Mesenchymal stem cell (in vitro differentiated cells and primary cell): ENCODE results near the gene NCOA1.

Experiments used
- DNase-seq: peaks from one replicate; pipeline ENCODE4 v3.0.0-alpha.2; 2013
- H2AFZ ChIP-seq: one replicate; pipeline ENCODE4 v1.6.1; 2013; ENCODE audit warnings: low read depth, mild to moderate bottlenecking, control low read depth, inconsistent platforms, low read length, moderate library complexity
- H2AK5ac ChIP-seq: 2 replicates; pipeline ENCODE4 v1.6.1; 2013; ENCODE audit warnings: low read length, moderate library complexity, mild to moderate bottlenecking, inconsistent platforms; ENCODE audit not compliant: severe bottlenecking
- H2BK120ac ChIP-seq: one replicate; pipeline ENCODE4 v1.6.1; 2013; ENCODE audit warnings: low read depth, mild to moderate bottlenecking, inconsistent platforms, low read length, moderate library complexity
- H2BK12ac ChIP-seq, 2 experiments: one replicate each; pipeline ENCODE4 v1.6.1; 2013; ENCODE audit warnings: inconsistent platforms in 2 of 2, low read length in 2 of 2, mild to moderate bottlenecking in 2 of 2, moderate library complexity in 2 of 2, control low read depth in 1 of 2
- H2BK15ac ChIP-seq: one replicate; pipeline ENCODE4 v1.6.1; 2013; ENCODE audit warnings: mild to moderate bottlenecking, low read depth, inconsistent platforms; ENCODE audit not compliant: poor library complexity, severe bottlenecking
- H2BK5ac ChIP-seq: 2 replicates; pipeline ENCODE4 v1.6.1; 2013; ENCODE audit warnings: low read depth, mild to moderate bottlenecking, low read length, control low read depth, inconsistent platforms; ENCODE audit not compliant: poor library complexity, severe bottlenecking
- H3K14ac ChIP-seq, 2 experiments: one replicate each; pipeline ENCODE4 v1.6.1; 2013; ENCODE audit warnings: inconsistent platforms in 2 of 2, low read length in 2 of 2, control low read depth in 1 of 2, mild to moderate bottlenecking in 1 of 2, moderate library complexity in 1 of 2
- H3K18ac ChIP-seq, 2 experiments: one replicate each; pipeline ENCODE4 v1.6.1; 2013; ENCODE audit warnings: inconsistent platforms in 2 of 2, low read length in 2 of 2, control low read depth in 1 of 2, low read depth in 1 of 2, mild to moderate bottlenecking in 1 of 2
- H3K23ac ChIP-seq, 2 experiments: one replicate each; pipeline ENCODE4 v1.6.1; 2013; ENCODE audit warnings: inconsistent platforms in 2 of 2, low read length in 2 of 2, mild to moderate bottlenecking in 2 of 2, moderate library complexity in 2 of 2, control low read depth in 1 of 2
- H3K27ac ChIP-seq: 2 replicates; pipeline ENCODE4 v1.5.1; 2013; ENCODE audit warnings: mild to moderate bottlenecking, moderate library complexity, low read length, control low read depth, inconsistent platforms; ENCODE audit not compliant: poor library complexity, severe bottlenecking
- H3K27me3 ChIP-seq, 2 experiments: 2 replicates each; pipeline versions ENCODE4 v1.6.1 to v1.7.0; 2013; ENCODE audit warnings: low read length in 2 of 2, mild to moderate bottlenecking in 2 of 2, moderate library complexity in 2 of 2, control low read depth in 1 of 2, inconsistent platforms in 1 of 2; ENCODE audit not compliant: control insufficient read depth in 1 of 2, insufficient read depth in 1 of 2
- H3K36me3 ChIP-seq, 2 experiments: 2 replicates each; pipeline versions ENCODE4 v1.6.1 to v1.7.0; 2013; ENCODE audit warnings: low read length in 2 of 2, control low read depth in 1 of 2, inconsistent platforms in 1 of 2, low read depth in 1 of 2, mild to moderate bottlenecking in 1 of 2; ENCODE audit not compliant: insufficient read depth in 2 of 2, control insufficient read depth in 1 of 2
- H3K4ac ChIP-seq, 2 experiments: one replicate each; pipeline ENCODE4 v1.6.1; 2013; ENCODE audit warnings: inconsistent platforms in 2 of 2, low read length in 2 of 2, mild to moderate bottlenecking in 2 of 2, moderate library complexity in 2 of 2, control low read depth in 1 of 2, low read depth in 1 of 2
- H3K4me1 ChIP-seq: 2 replicates; pipeline ENCODE4 v1.6.1; 2013; ENCODE audit warnings: low read depth, low read length, control low read depth; ENCODE audit not compliant: control insufficient read depth, insufficient read depth
- H3K4me2 ChIP-seq: 2 replicates; pipeline ENCODE4 v1.6.1; 2013; ENCODE audit warnings: low read length, mild to moderate bottlenecking, inconsistent platforms; ENCODE audit not compliant: poor library complexity, severe bottlenecking
- H3K4me3 ChIP-seq, 2 experiments: 2 replicates each; pipeline versions ENCODE4 v1.5.1 to v1.7.0; 2013; ENCODE audit warnings: low read length in 2 of 2, mild to moderate bottlenecking in 2 of 2, control low read depth in 1 of 2, low read depth in 1 of 2; ENCODE audit not compliant: insufficient read depth in 1 of 2
- H3K79me1 ChIP-seq: replicated peaks from 2 replicates; pipeline ENCODE4 v1.6.1; 2013; ENCODE audit warnings: mild to moderate bottlenecking, control low read depth, low read length, inconsistent platforms; ENCODE audit not compliant: poor library complexity, severe bottlenecking
- H3K9ac ChIP-seq: 2 replicates; pipeline ENCODE4 v1.7.0; 2013; ENCODE audit warnings: mild to moderate bottlenecking, low read length, moderate library complexity
- H3K9me3 ChIP-seq: 2 replicates; pipeline ENCODE4 v1.7.0; 2013; ENCODE audit warnings: mild to moderate bottlenecking, low read length; ENCODE audit not compliant: control insufficient read depth
- H4K8ac ChIP-seq: one replicate; pipeline ENCODE4 v1.6.1; 2013; ENCODE audit warnings: inconsistent platforms, mild to moderate bottlenecking, low read length, moderate library complexity
- H4K91ac ChIP-seq: one replicate; pipeline ENCODE4 v1.6.1; 2013; ENCODE audit warnings: mild to moderate bottlenecking, low read length, inconsistent platforms
- WGBS: methylation state at CpG from one replicate; pipeline ENCODE4 v1.1.7; 2013; ENCODE audit warnings: mixed read lengths; 5-methylcytosine and 5-hydroxymethylcytosine counted together

The NCOA1 gene

GRCh38 chr2:24618680-24619079 is 127.6 kb downstream of the NCOA1 start:
- no CpG with 5 or more reads among the region's 1 CpG for WGBS
- peaks cover 3% of the 10 kb centered on the region for H3K4me1 ChIP-seq
- H4K91ac ChIP-seq: no peak overlapping the region
- H3K14ac ChIP-seq: no peak overlapping the region
- no peak for DNase-seq
- H3K9ac ChIP-seq: no peak overlapping the region
- H3K27ac ChIP-seq: no peak overlapping the region
- H2BK5ac ChIP-seq: no peak overlapping the region
- H3K27me3 ChIP-seq: no peaks in the 10 kb centered on the region
- no peak overlapping the region for H3K4me2 ChIP-seq
- H3K4me3 ChIP-seq: no peak overlapping the region
- H4K8ac ChIP-seq: no peak overlapping the region
- no peak overlapping the region for H2BK12ac ChIP-seq
- peaks cover 22% of the 10 kb centered on the region for H3K79me1 ChIP-seq
- H2AFZ ChIP-seq: no peak overlapping the region
- H2BK120ac ChIP-seq: no peak overlapping the region
- no peak overlapping the region for H2BK15ac ChIP-seq
- H3K36me3 ChIP-seq: no peaks in the 10 kb centered on the region
- H3K18ac ChIP-seq: no peak overlapping the region
- H3K23ac ChIP-seq: no peak overlapping the region
- H3K4ac ChIP-seq: no peak overlapping the region
- no peaks in the 10 kb centered on the region for H3K9me3 ChIP-seq
- H2AK5ac ChIP-seq: no peak overlapping the region

- H3K4me1 ChIP-seq: no peaks in the 10 kb centered on the region
- H2AK5ac ChIP-seq: no peak overlapping the region
- no CpG with 5 or more reads among the region's 2 CpGs for WGBS
- no peak overlapping the region for H3K4me2 ChIP-seq
- H2BK15ac ChIP-seq: no peak overlapping the region
- no peak overlapping the region for H4K91ac ChIP-seq
- no peak overlapping the region for H2BK120ac ChIP-seq
- no peak overlapping the region for H3K4me3 ChIP-seq
- H4K8ac ChIP-seq: no peak overlapping the region
- no peak overlapping the region for H2BK5ac ChIP-seq
- H3K27ac ChIP-seq: no peak overlapping the region
- no peaks in the 10 kb centered on the region for H3K27me3 ChIP-seq
- H3K23ac ChIP-seq: no peak overlapping the region
- H3K79me1 ChIP-seq: peaks cover 18% of the 10 kb centered on the region
- no peaks in the 10 kb centered on the region for H3K9me3 ChIP-seq
- H3K14ac ChIP-seq: no peak overlapping the region
- no peak overlapping the region for H2BK12ac ChIP-seq
- H3K36me3 ChIP-seq: no peaks in the 10 kb centered on the region
- DNase-seq: no peak
- no peak overlapping the region for H3K18ac ChIP-seq
- no peak overlapping the region for H2AFZ ChIP-seq
- no peak overlapping the region for H3K4ac ChIP-seq
- no peak overlapping the region for H3K9ac ChIP-seq
Observed at GRCh38 chr2:24620936-24621335, 129.9 kb downstream of the NCOA1 start.

GRCh38 chr2:24621779-24622538 is 130.9 kb downstream of the NCOA1 start:
- no peak overlapping the region for H4K8ac ChIP-seq

GRCh38 chr2:24623535-24623934 is 132.5 kb downstream of the NCOA1 start:
- Histone ChIP-seq H2AK5ac (no peak overlapping the region), H3K4me3 (no peak overlapping the region), H3K23ac (no peak overlapping the region), H3K36me3 (no peaks in the 10 kb centered on the region), H2BK12ac (no peak overlapping the region), H3K79me1 (peaks cover 16% of the 10 kb centered on the region), H3K9ac (no peak overlapping the region), H2BK15ac (no peak overlapping the region), H3K4ac (no peak overlapping the region), H4K8ac (no peak overlapping the region), H2BK5ac (no peak overlapping the region), H3K27ac (no peak overlapping the region), H3K4me2 (no peak overlapping the region), H3K14ac (no peak overlapping the region), H3K9me3 (no peaks in the 10 kb centered on the region), H3K27me3 (no peaks in the 10 kb centered on the region), H2BK120ac (no peak overlapping the region), H3K4me1 (no peaks in the 10 kb centered on the region), H4K91ac (no peak overlapping the region), H3K18ac (no peak overlapping the region), H2AFZ (no peak overlapping the region)
- DNase-seq: no peak
- 96% methylated on average over 4 of the region's 4 CpGs for WGBS

More at GRCh38 chr2:24621779-24622538, 130.9 kb downstream of the NCOA1 start:
- peaks cover 18% of the 10 kb centered on the region for H3K79me1 ChIP-seq
- H2BK15ac ChIP-seq: no peak overlapping the region
- H2BK120ac ChIP-seq: no peak overlapping the region
- no peak overlapping the region for H3K27ac ChIP-seq
- no peaks in the 10 kb centered on the region for H3K36me3 ChIP-seq
- no peak overlapping the region for H3K18ac ChIP-seq
- no peak overlapping the region for H4K91ac ChIP-seq
- no peak overlapping the region for H2BK12ac ChIP-seq
- DNase-seq: no peak
- no peak overlapping the region for H3K14ac ChIP-seq
- no peaks in the 10 kb centered on the region for H3K9me3 ChIP-seq
- no peak overlapping the region for H3K4me3 ChIP-seq
- H3K27me3 ChIP-seq: no peaks in the 10 kb centered on the region
- no peaks in the 10 kb centered on the region for H3K4me1 ChIP-seq
- H2AFZ ChIP-seq: no peak overlapping the region
- 100% methylated on average over 1 of the region's 3 CpGs for WGBS
- H3K4ac ChIP-seq: no peak overlapping the region
- no peak overlapping the region for H2AK5ac ChIP-seq
- H2BK5ac ChIP-seq: no peak overlapping the region
- H3K23ac ChIP-seq: no peak overlapping the region
- H3K4me2 ChIP-seq: no peak overlapping the region
- H3K9ac ChIP-seq: no peak overlapping the region
